ENCODE results near the gene TPPP3. TPM values are rescaled to one million over a fixed set of nuclear protein-coding genes. Genes with fewer than 3 reads are reported as not detected.
A peak's percentile ranks its signal among the peaks of the same experiment; 100 is the strongest.

TPPP3 gene
- total RNA-seq, 1 donor from 2014 or later, result 4.7 TPM

GRCh38 chr16:67413978-67414911 is 20.9 kb upstream of the TPPP3 start:
- Mint-ChIP-seq H3K4me1 (peaks cover 21% of the 10 kb centered on the region), H3K27ac (ENCODE audit: unreplicated experiment) (no peak overlapping the region), H3K9me3 (no peaks in the 10 kb centered on the region), H3K36me3 (ENCODE audit: low read depth) (no peaks in the 10 kb centered on the region), H3K27me3 (ENCODE audit: low read depth) (peaks cover under 1% of the 10 kb centered on the region), H3K4me3 (peak overlapping the region; percentile 65)
- TF ChIP-seq CTCF (conservative IDR thresholded peaks at IDR 0.05), result no peak
- DNase-seq (ENCODE audit: low read depth, low spot score), result no peak

GRCh38 chr16:67412294-67412693 is 19.0 kb upstream of the TPPP3 start:
- TF ChIP-seq CTCF (conservative IDR thresholded peaks at IDR 0.05), result no peak
- Mint-ChIP-seq H3K9me3 (no peaks in the 10 kb centered on the region), H3K27me3 (ENCODE audit: low read depth) (no peaks in the 10 kb centered on the region), H3K4me1 (peaks cover 21% of the 10 kb centered on the region), H3K36me3 (ENCODE audit: low read depth) (no peaks in the 10 kb centered on the region), H3K27ac (ENCODE audit: unreplicated experiment) (no peak overlapping the region), H3K4me3 (no peak overlapping the region)
- no peak for DNase-seq (ENCODE audit: low read depth, low spot score)

GRCh38 chr16:67411339-67411738 is 18.0 kb upstream of the TPPP3 start:
- peaks cover 15% of the 10 kb centered on the region for H3K4me1 Mint-ChIP-seq
- no peaks in the 10 kb centered on the region for H3K27me3 Mint-ChIP-seq (ENCODE audit: low read depth)
- no peaks in the 10 kb centered on the region for H3K9me3 Mint-ChIP-seq
- DNase-seq (ENCODE audit: low read depth, low spot score), result no peak
- H3K36me3 Mint-ChIP-seq (ENCODE audit: low read depth), result no peaks in the 10 kb centered on the region
- no peak for TF ChIP-seq CTCF (conservative IDR thresholded peaks at IDR 0.05)
- H3K27ac Mint-ChIP-seq (ENCODE audit: unreplicated experiment), result no peak overlapping the region
- no peak overlapping the region for H3K4me3 Mint-ChIP-seq

GRCh38 chr16:67409631-67410030 is 16.3 kb upstream of the TPPP3 start:
- no peak overlapping the region for H3K27ac Mint-ChIP-seq (ENCODE audit: unreplicated experiment)
- TF ChIP-seq CTCF (conservative IDR thresholded peaks at IDR 0.05), result no peak
- no peak overlapping the region for H3K4me3 Mint-ChIP-seq
- no peaks in the 10 kb centered on the region for H3K9me3 Mint-ChIP-seq
- H3K27me3 Mint-ChIP-seq (ENCODE audit: low read depth), result no peaks in the 10 kb centered on the region
- no peaks in the 10 kb centered on the region for H3K36me3 Mint-ChIP-seq (ENCODE audit: low read depth)
- no peak for DNase-seq (ENCODE audit: low read depth, low spot score)
- H3K4me1 Mint-ChIP-seq, result peaks cover 10% of the 10 kb centered on the region

GRCh38 chr16:67407788-67408452 is 14.6 kb upstream of the TPPP3 start:
- peak overlapping the region; percentile 62 for H3K27ac Mint-ChIP-seq (ENCODE audit: unreplicated experiment)
- peaks cover 9% of the 10 kb centered on the region for H3K4me1 Mint-ChIP-seq
- H3K36me3 Mint-ChIP-seq (ENCODE audit: low read depth), result no peaks in the 10 kb centered on the region
- no peaks in the 10 kb centered on the region for H3K27me3 Mint-ChIP-seq (ENCODE audit: low read depth)
- no peak for DNase-seq (ENCODE audit: low read depth, low spot score)
- no peaks in the 10 kb centered on the region for H3K9me3 Mint-ChIP-seq
- no peak for TF ChIP-seq CTCF (conservative IDR thresholded peaks at IDR 0.05)
- H3K4me3 Mint-ChIP-seq, result no peak overlapping the region
